H1 (cell line): ENCODE data around the gene ATG9B. TPM values are rescaled to one million over a fixed set of nuclear protein-coding genes. Genes with fewer than 3 reads are reported as not detected.

ENCODE experiments used
- CTCF ChIA-PET: fragments of 300-600 bp; sonication (Branson Sonifier 250); formaldehyde crosslinking; loops from one replicate; lab custom pipeline; 2021; ENCODE audit not compliant: partially characterized antibody; lab: Charles Lee
- POLR2A ChIA-PET: fragments of 300-600 bp; sonication (Branson Sonifier 250); formaldehyde crosslinking; loops from one replicate; lab custom pipeline; 2021; ENCODE audit warnings: inconsistent platforms; ENCODE audit not compliant: partially characterized antibody; lab: Charles Lee
- DNase-seq, 2 experiments: peaks; one replicate each; pipeline versions ENCODE4 v3.0.0 to v3.0.0-alpha.2; 2010 to 2022; ENCODE audit warnings: low spot score in 2 of 2, low read depth in 1 of 2, mixed read lengths in 1 of 2
- FAIRE-seq: peaks from 2 replicates; lab custom pipeline; 2011; peaks lifted over from hg19 to GRCh38; lab: Jason Lieb, UNC
- H2AFZ ChIP-seq: 2 replicates; pipeline ENCODE4 v1.8.1; 2012; ENCODE audit warnings: low read length, inconsistent platforms
- H2AK5ac ChIP-seq: 2 replicates; pipeline ENCODE4 v1.6.1; 2013; ENCODE audit warnings: low read depth, low read length
- H2BK120ac ChIP-seq: replicated peaks from 2 replicates; pipeline ENCODE3; 2013; ENCODE audit warnings: low read depth, low read length, inconsistent platforms
- H2BK12ac ChIP-seq: 2 replicates; pipeline ENCODE4 v1.6.1; 2013; ENCODE audit warnings: low read depth, low read length
- H2BK15ac ChIP-seq: 2 replicates; pipeline ENCODE4 v1.6.1; 2013; ENCODE audit warnings: low read length
- H2BK20ac ChIP-seq: 2 replicates; pipeline ENCODE4 v1.6.1; 2013; ENCODE audit warnings: low read length
- H2BK5ac ChIP-seq: 2 replicates; pipeline ENCODE4 v1.6.1; 2013; ENCODE audit warnings: low read depth, low read length
- H3K14ac ChIP-seq: 2 replicates; pipeline ENCODE4 v1.6.1; 2013; ENCODE audit warnings: inconsistent platforms; ENCODE audit not compliant: insufficient read length
- H3K18ac ChIP-seq: 2 replicates; pipeline ENCODE4 v1.6.1; 2013; ENCODE audit warnings: low read length; ENCODE audit errors: extremely low read depth
- H3K23ac ChIP-seq: 2 replicates; pipeline ENCODE4 v1.6.1; 2013; ENCODE audit warnings: inconsistent platforms; ENCODE audit not compliant: insufficient read length
- H3K23me2 ChIP-seq: 2 replicates; pipeline ENCODE4 v1.6.1; 2013; ENCODE audit warnings: low read depth, low read length
- H3K27ac ChIP-seq: 2 replicates; pipeline ENCODE4 v1.6.1; 2011; ENCODE audit warnings: low read depth, low read length, inconsistent platforms
- H3K27me3 ChIP-seq, 4 experiments: replicated peaks in 1 of 4; 1 replicate in 1 of 4; 2 replicates in 3 of 4; pipeline versions ENCODE4 v1.6.1 to v1.8.1; 2011 to 2013; ENCODE audit warnings: low read length in 3 of 4, mild to moderate bottlenecking in 3 of 4, inconsistent platforms in 2 of 4, mixed read lengths in 2 of 4, moderate library complexity in 1 of 4; ENCODE audit not compliant: control insufficient read depth in 3 of 4, insufficient read depth in 3 of 4; ENCODE audit errors: extremely low read depth in 1 of 4
- H3K36me3 ChIP-seq, 4 experiments: 2 replicates each; pipeline versions ENCODE4 v1.6.1 to v1.8.1; 2011 to 2013; ENCODE audit warnings: mild to moderate bottlenecking in 4 of 4, low read length in 3 of 4, moderate library complexity in 2 of 4, control low read depth in 1 of 4, inconsistent platforms in 1 of 4; ENCODE audit not compliant: insufficient read depth in 4 of 4, control insufficient read depth in 2 of 4
- H3K4ac ChIP-seq: replicated peaks from 2 replicates; pipeline ENCODE3; 2013; ENCODE audit warnings: low read length, low read depth, mixed read lengths, inconsistent platforms; ENCODE audit not compliant: insufficient read length
- H3K4me1 ChIP-seq, 4 experiments: replicated peaks in 1 of 4; 1 replicate in 1 of 4; 2 replicates in 3 of 4; pipeline versions ENCODE4 v1.6.1 to v1.8.1; 2011 to 2013; ENCODE audit warnings: low read length in 3 of 4, inconsistent platforms in 2 of 4, mixed read lengths in 1 of 4; ENCODE audit not compliant: insufficient read depth in 4 of 4, control insufficient read depth in 3 of 4
- H3K4me2 ChIP-seq, 2 experiments: 2 replicates each; pipeline versions ENCODE4 v1.6.1 to v1.8.1; 2011 to 2013; ENCODE audit warnings: low read depth in 2 of 2, low read length in 2 of 2, control low read depth in 1 of 2, inconsistent platforms in 1 of 2, mild to moderate bottlenecking in 1 of 2; ENCODE audit not compliant: insufficient read depth in 1 of 2
- H3K4me3 ChIP-seq, 4 experiments: fragments of 200-600, 300-600 bp in 1 of 4; sonication (generic), shearing (Covaris generic), sonication (Bioruptor Twin) in 1 of 4; 2 replicates each; pipeline versions ENCODE4 v1.5.1 to v1.8.1; 2011 to 2016; ENCODE audit warnings: low read length in 4 of 4, low read depth in 3 of 4, control low read depth in 2 of 4, inconsistent platforms in 2 of 4, mild to moderate bottlenecking in 2 of 4, mixed read lengths in 1 of 4, moderate library complexity in 1 of 4; ENCODE audit not compliant: insufficient read depth in 2 of 4; ENCODE audit errors: extremely low read depth in 1 of 4
- H3K56ac ChIP-seq: replicated peaks from 2 replicates; pipeline ENCODE3; 2013; ENCODE audit warnings: low read depth, mild to moderate bottlenecking, mixed read lengths, low read length, inconsistent platforms; ENCODE audit not compliant: insufficient read length
- H3K79me1 ChIP-seq: 2 replicates; pipeline ENCODE4 v1.6.1; 2013; ENCODE audit warnings: low read depth, low read length, control low read depth
- H3K79me2 ChIP-seq, 2 experiments: 2 replicates each; pipeline versions ENCODE4 v1.6.1 to v1.8.1; 2012 to 2013; ENCODE audit warnings: low read length in 2 of 2, mild to moderate bottlenecking in 2 of 2, inconsistent platforms in 1 of 2; ENCODE audit not compliant: insufficient read depth in 2 of 2, control insufficient read depth in 1 of 2
- H3K9ac ChIP-seq, 4 experiments: replicated peaks in 1 of 4; 1 replicate in 1 of 4; 2 replicates in 3 of 4; pipeline versions ENCODE4 v1.6.1 to v1.8.1; 2011 to 2013; ENCODE audit warnings: low read depth in 3 of 4, low read length in 3 of 4, control low read depth in 2 of 4, mild to moderate bottlenecking in 2 of 4, moderate library complexity in 2 of 4, inconsistent platforms in 1 of 4; ENCODE audit errors: extremely low read depth in 1 of 4
- H3K9me3 ChIP-seq, 2 experiments: 2 replicates each; pipeline versions ENCODE4 v1.6.1 to v1.8.1; 2012 to 2013; ENCODE audit warnings: mild to moderate bottlenecking in 2 of 2, moderate library complexity in 2 of 2, control low read depth in 1 of 2, inconsistent platforms in 1 of 2, low read depth in 1 of 2, low read length in 1 of 2, mixed read lengths in 1 of 2; ENCODE audit not compliant: insufficient read depth in 2 of 2
- H4K20me1 ChIP-seq, 2 experiments: replicated peaks in 1 of 2; 2 replicates each; pipeline versions ENCODE3 to v1.8.1; 2011 to 2013; ENCODE audit warnings: inconsistent platforms in 2 of 2, low read length in 2 of 2, mild to moderate bottlenecking in 1 of 2; ENCODE audit not compliant: insufficient read depth in 2 of 2, control insufficient read depth in 1 of 2
- H4K5ac ChIP-seq: 2 replicates; pipeline ENCODE4 v1.6.1; 2013; ENCODE audit warnings: low read length, low read depth, mixed read lengths, inconsistent platforms; ENCODE audit not compliant: insufficient read length
- H4K8ac ChIP-seq: 2 replicates; pipeline ENCODE4 v1.8.0; 2013; ENCODE audit warnings: mild to moderate bottlenecking, moderate library complexity, low read length, inconsistent platforms; ENCODE audit not compliant: insufficient read depth; ENCODE audit errors: extremely low read depth
- H4K91ac ChIP-seq: replicated peaks from 2 replicates; pipeline ENCODE3; 2013; ENCODE audit warnings: low read length, mixed read lengths, inconsistent platforms; ENCODE audit not compliant: insufficient read length
- RAD21 ChIP-seq, 2 experiments: IDR thresholded peaks in 1 of 2; conservative IDR thresholded peaks in 1 of 2; 2 replicates each; pipeline ENCODE4 v1.6.1; 2011; ENCODE audit warnings: low read depth in 2 of 2, low read length in 2 of 2, improper control_type of control experiment in 1 of 2, inconsistent platforms in 1 of 2, mild to moderate bottlenecking in 1 of 2, moderate library complexity in 1 of 2
- RFX5 ChIP-seq: IDR thresholded peaks from 2 replicates; pipeline ENCODE4 v1.6.1; 2011; ENCODE audit warnings: low read depth, low read length, improper control_type of control experiment, borderline replicate concordance
- SIX5 ChIP-seq: IDR thresholded peaks from 2 replicates; pipeline ENCODE4 v1.6.1; 2011; ENCODE audit warnings: mild to moderate bottlenecking, low read depth, low read length
- SP1 ChIP-seq: IDR thresholded peaks from 2 replicates; pipeline ENCODE4 v1.6.1; 2011; ENCODE audit warnings: low read depth, low read length
- YY1 ChIP-seq: IDR thresholded peaks from 2 replicates; pipeline ENCODE4 v1.6.1; 2011; ENCODE audit warnings: low read depth, mild to moderate bottlenecking, low read length
- WGBS, 2 experiments: shearing (Covaris generic) in 1 of 2; methylation state at CpG; one replicate each; pipeline versions ENCODE4 v1.1.6 to v1.1.7; 2013 to 2015; ENCODE audit warnings: low lambda C conversion rate in 2 of 2, mixed read lengths in 2 of 2, inconsistent platforms in 1 of 2, low coverage in 1 of 2, missing lambda C conversion rate in 1 of 2; ENCODE audit not compliant: insufficient replicate concordance in 2 of 2, insufficient coverage in 1 of 2, insufficient read length in 1 of 2; ENCODE audit errors: extremely low coverage in 1 of 2, missing lambda C conversion rate in 1 of 2; 5-methylcytosine and 5-hydroxymethylcytosine counted together
- polyA plus RNA-seq, 7 experiments: library from polyadenylated mRNA; depleted of rRNA in 3 of 7; stranded (reverse) in 5 of 7; unstranded in 2 of 7; fragments of >200 nt in 5 of 7; fragments of 200-250 nt in 2 of 7; gene quantifications; 1 replicate in 5 of 7; 2 replicates in 1 of 7; 4 replicates in 1 of 7; pipeline versions ENCODE4 v1.2.1 to v1.2.3, GENCODE V29; 2011 to 2013; ENCODE audit warnings: missing spikeins in 2 of 7, mixed read lengths in 2 of 7
- total RNA-seq: library from RNA; stranded (reverse); fragmentation: NEBNext Ultra II Directional; extraction: Animal tissue kit (Norgen Biotek cat#: 25700); gene quantifications from 2 replicates; pipeline ENCODE4 v1.2.1, GENCODE V29; 2021
- TF ChIP-seq, protein P1 (sequence below), 3 experiments: IDR thresholded peaks; 1 replicate in 2 of 3; 2 replicates in 1 of 3; pipeline versions ENCODE4 v1.5.1 to v1.6.1; 2011; ENCODE audit warnings: low read length in 3 of 3, mild to moderate bottlenecking in 3 of 3, inconsistent platforms in 2 of 3, low read depth in 1 of 3, moderate library complexity in 1 of 3; ENCODE audit not compliant: insufficient read depth in 1 of 3; ENCODE audit errors: control extremely low read depth in 1 of 3

The ATG9B gene
- total and polyA plus RNA-seq, 2 of the 8 experiments (the other 6 are each of a cell fraction or from before 2014, with no cell fraction given): 1.4 to 2.3 TPM

DNA sequence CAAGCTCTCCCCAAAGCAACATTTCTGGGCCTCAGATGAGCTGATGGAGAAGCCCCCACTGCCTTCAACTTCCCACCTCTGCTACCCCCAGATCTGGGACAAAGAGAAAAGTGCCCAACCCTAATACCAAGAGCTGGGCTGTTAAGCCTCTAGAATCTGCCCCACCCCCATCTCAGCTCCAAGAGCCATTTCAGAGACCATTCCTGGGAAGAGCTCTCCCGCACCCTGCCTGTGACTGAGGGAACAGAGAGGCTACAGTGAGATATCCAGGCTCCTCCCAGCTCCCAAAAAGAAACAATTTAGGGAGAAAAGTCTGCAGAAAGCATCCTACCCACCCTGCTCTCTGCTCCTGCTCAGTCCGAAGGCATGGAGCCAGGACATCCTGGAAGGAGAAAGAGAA, 43.6 kb downstream of the ATG9B start:
- no peak for FAIRE-seq
- Histone ChIP-seq H2AFZ (0 out of 2 replicates have a peak overlapping the region, but pooled peaks have one; percentile 58), H3K23ac (no peak overlapping the region), H3K9me3 (no peaks in the 10 kb centered on the region), H2BK15ac (no peak overlapping the region), H3K18ac (no peak overlapping the region; the same call in 1 of the 2 replicates), H3K4me3 (no peak overlapping the region), H4K5ac (no peak overlapping the region), H3K4ac (no peak overlapping the region), H2BK5ac (no peak overlapping the region), H2BK12ac (no peak overlapping the region), H2BK20ac (no peak overlapping the region), H3K56ac (no peak overlapping the region), H3K79me1 (no peaks in the 10 kb centered on the region; the same call in 1 of the 2 replicates), H3K36me3 (no peaks in the 10 kb centered on the region), H4K20me1 (peaks cover 2 to 5% of the 10 kb centered on the region in 2 experiments), H3K9ac (no peak overlapping the region), H3K4me1 (peaks cover 11 to 33% (median 25%) of the 10 kb centered on the region in 4 experiments), H3K4me2 (peak overlapping the region; percentile 35 to 81), H4K91ac (peak overlapping the region; percentile 11), H3K79me2 (no peaks in the 10 kb centered on the region), H3K23me2 (peaks cover 13% of the 10 kb centered on the region), H3K14ac (no peak overlapping the region), H2AK5ac (no peak overlapping the region), H4K8ac (no peak overlapping the region), H2BK120ac (no peak overlapping the region), H3K27me3 (peaks cover 2 to 31% (median 26%) of the 10 kb centered on the region in 4 experiments), H3K27ac (no peak overlapping the region)
- WGBS, 2 experiments: 61% methylated on average over 2 of the region's 2 CpGs; no CpG with 5 or more reads in 1 of the 2 experiments
- DNase-seq: no peak
- CTCF ChIA-PET: interaction anchor here (0.7 to 27.0 kb wide), 26 partner anchors 8 to 341 kb away, joined by 3 to 797 read pairs (median 4); partner anchors contain the start of genes ATG9B and TMEM176B
- POLR2A ChIA-PET: interaction anchor here (0.6 to 3.0 kb wide), 7 partner anchors 9 to 98 kb away, joined by 3 to 13 read pairs (median 4); no protein-coding TSS in a partner anchor
- TF ChIP-seq RAD21 (IDR thresholded peaks at IDR 0.05 in 1 of 2, conservative IDR thresholded peaks at IDR 0.05 in 1 of 2; ENCODE audit: low read depth in 2 of 2, low read length in 2 of 2): peak; percentile 68 to 80
- TF ChIP-seq SIX5: no peak
- 0 out of 2 replicates have a peak, but pooled peaks have one; percentile 24 for TF ChIP-seq YY1
- no peak for TF ChIP-seq RFX5
- TF ChIP-seq SP1: 0 out of 2 replicates have a peak, but pooled peaks have one; percentile 10
- TF ChIP-seq, protein P1, sequence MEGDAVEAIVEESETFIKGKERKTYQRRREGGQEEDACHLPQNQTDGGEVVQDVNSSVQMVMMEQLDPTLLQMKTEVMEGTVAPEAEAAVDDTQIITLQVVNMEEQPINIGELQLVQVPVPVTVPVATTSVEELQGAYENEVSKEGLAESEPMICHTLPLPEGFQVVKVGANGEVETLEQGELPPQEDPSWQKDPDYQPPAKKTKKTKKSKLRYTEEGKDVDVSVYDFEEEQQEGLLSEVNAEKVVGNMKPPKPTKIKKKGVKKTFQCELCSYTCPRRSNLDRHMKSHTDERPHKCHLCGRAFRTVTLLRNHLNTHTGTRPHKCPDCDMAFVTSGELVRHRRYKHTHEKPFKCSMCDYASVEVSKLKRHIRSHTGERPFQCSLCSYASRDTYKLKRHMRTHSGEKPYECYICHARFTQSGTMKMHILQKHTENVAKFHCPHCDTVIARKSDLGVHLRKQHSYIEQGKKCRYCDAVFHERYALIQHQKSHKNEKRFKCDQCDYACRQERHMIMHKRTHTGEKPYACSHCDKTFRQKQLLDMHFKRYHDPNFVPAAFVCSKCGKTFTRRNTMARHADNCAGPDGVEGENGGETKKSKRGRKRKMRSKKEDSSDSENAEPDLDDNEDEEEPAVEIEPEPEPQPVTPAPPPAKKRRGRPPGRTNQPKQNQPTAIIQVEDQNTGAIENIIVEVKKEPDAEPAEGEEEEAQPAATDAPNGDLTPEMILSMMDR (IDR thresholded peaks at IDR 0.05; ENCODE audit: control extremely low read depth in 1 of 3, insufficient read depth in 1 of 3, low read depth in 1 of 3, low read length in 3 of 3): peak in 2 of 3 experiments; percentile 50 to 63; a peak in 3 of 4 replicates
